HCT116 (cell line): ENCODE data around the gene TCP10L.

ENCODE experiments used
- CEBPB ChIP-seq: IDR thresholded peaks from 2 replicates; pipeline ENCODE4 v1.6.1; 2012; ENCODE audit warnings: low read depth
- EZH2 ChIP-seq: fragments of 200-600 bp; sonication (generic); IDR thresholded peaks from 2 replicates; pipeline ENCODE4 v1.6.1; 2017; ENCODE audit warnings: antibody characterized with exemption, mixed run types
- EZH2phosphoT487 ChIP-seq: fragments of 200-600 bp; IDR thresholded peaks from 2 replicates; pipeline ENCODE4 v1.6.1; 2018; ENCODE audit warnings: antibody characterized with exemption, borderline replicate concordance
- JUND ChIP-seq: IDR thresholded peaks from 2 replicates; pipeline ENCODE4 v1.6.1; 2012
- POLR2A ChIP-seq: IDR thresholded peaks from 2 replicates; pipeline ENCODE4 v1.7.0; 2011; ENCODE audit warnings: borderline replicate concordance; ENCODE audit not compliant: insufficient read depth, insufficient read length; ENCODE audit errors: extremely low read depth
- POLR2AphosphoS5 ChIP-seq: IDR thresholded peaks from 2 replicates; pipeline ENCODE4 v1.6.1; 2011; ENCODE audit warnings: mild to moderate bottlenecking, low read depth, low read length, moderate library complexity
- TF ChIP-seq, protein P1 (sequence below): IDR thresholded peaks from 2 replicates; pipeline ENCODE4 v1.6.1; 2011; ENCODE audit warnings: mild to moderate bottlenecking, low read length, moderate library complexity; ENCODE audit not compliant: insufficient replicate concordance; ENCODE audit errors: extremely low read depth
- TF ChIP-seq, protein P2 (sequence below), 3 experiments: fragments of 200-600 bp in 1 of 3; sonication (generic) in 1 of 3; IDR thresholded peaks in 2 of 3; conservative IDR thresholded peaks in 1 of 3; 2 replicates each; pipeline ENCODE4 v1.5.1; 2012 to 2017; ENCODE audit warnings: low read depth in 2 of 3, low read length in 2 of 3, antibody characterized with exemption in 1 of 3, borderline replicate concordance in 1 of 3, control low read depth in 1 of 3, mild to moderate bottlenecking in 1 of 3, mixed read lengths in 1 of 3, mixed run types in 1 of 3, moderate library complexity in 1 of 3; ENCODE audit not compliant: insufficient read depth in 1 of 3
- TF ChIP-seq, protein P3 (sequence below): IDR thresholded peaks from 2 replicates; pipeline ENCODE4 v1.6.1; 2012

DNA sequence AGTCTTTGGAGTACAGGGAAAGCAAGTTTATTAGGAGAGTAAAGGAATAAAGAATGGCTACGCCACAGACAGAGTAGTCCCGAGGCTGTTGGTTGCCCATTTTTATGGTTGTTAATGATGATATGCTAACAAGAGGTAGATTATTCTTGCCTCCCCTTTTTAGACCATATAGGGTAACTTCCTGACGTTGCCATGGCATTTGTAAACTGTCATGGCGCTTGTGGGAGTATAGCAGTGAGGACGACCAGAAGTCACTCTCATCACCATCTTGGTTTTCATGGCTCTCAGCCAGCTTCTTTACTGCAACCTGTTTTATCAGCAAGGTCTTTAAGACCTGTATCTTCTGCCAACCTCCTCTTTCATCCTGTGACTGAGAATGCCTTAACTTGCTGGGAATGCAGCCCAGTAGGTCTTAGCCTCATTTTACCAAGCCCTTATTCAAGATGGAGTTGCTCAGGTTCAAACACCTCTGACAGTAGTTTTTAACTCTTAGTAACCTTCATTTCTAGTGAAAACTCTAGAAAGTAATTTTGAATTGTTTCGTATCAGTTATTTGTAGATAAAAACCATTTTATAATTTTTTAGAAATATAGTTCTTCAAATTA, 26.2 kb downstream of the TCP10L start:
- no peak for TF ChIP-seq EZH2
- TF ChIP-seq, protein P1, sequence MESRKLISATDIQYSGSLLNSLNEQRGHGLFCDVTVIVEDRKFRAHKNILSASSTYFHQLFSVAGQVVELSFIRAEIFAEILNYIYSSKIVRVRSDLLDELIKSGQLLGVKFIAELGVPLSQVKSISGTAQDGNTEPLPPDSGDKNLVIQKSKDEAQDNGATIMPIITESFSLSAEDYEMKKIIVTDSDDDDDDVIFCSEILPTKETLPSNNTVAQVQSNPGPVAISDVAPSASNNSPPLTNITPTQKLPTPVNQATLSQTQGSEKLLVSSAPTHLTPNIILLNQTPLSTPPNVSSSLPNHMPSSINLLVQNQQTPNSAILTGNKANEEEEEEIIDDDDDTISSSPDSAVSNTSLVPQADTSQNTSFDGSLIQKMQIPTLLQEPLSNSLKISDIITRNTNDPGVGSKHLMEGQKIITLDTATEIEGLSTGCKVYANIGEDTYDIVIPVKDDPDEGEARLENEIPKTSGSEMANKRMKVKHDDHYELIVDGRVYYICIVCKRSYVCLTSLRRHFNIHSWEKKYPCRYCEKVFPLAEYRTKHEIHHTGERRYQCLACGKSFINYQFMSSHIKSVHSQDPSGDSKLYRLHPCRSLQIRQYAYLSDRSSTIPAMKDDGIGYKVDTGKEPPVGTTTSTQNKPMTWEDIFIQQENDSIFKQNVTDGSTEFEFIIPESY = no peak
- TF ChIP-seq, protein P2, sequence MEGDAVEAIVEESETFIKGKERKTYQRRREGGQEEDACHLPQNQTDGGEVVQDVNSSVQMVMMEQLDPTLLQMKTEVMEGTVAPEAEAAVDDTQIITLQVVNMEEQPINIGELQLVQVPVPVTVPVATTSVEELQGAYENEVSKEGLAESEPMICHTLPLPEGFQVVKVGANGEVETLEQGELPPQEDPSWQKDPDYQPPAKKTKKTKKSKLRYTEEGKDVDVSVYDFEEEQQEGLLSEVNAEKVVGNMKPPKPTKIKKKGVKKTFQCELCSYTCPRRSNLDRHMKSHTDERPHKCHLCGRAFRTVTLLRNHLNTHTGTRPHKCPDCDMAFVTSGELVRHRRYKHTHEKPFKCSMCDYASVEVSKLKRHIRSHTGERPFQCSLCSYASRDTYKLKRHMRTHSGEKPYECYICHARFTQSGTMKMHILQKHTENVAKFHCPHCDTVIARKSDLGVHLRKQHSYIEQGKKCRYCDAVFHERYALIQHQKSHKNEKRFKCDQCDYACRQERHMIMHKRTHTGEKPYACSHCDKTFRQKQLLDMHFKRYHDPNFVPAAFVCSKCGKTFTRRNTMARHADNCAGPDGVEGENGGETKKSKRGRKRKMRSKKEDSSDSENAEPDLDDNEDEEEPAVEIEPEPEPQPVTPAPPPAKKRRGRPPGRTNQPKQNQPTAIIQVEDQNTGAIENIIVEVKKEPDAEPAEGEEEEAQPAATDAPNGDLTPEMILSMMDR (IDR thresholded peaks at IDR 0.05 in 2 of 3, conservative IDR thresholded peaks at IDR 0.05 in 1 of 3; ENCODE audit: borderline replicate concordance in 1 of 3, insufficient read depth in 1 of 3, low read depth in 2 of 3, low read length in 2 of 3) = no peak
- no peak for TF ChIP-seq POLR2AphosphoS5
- TF ChIP-seq EZH2phosphoT487 = no peak
- TF ChIP-seq POLR2A = no peak
- TF ChIP-seq, protein P3, sequence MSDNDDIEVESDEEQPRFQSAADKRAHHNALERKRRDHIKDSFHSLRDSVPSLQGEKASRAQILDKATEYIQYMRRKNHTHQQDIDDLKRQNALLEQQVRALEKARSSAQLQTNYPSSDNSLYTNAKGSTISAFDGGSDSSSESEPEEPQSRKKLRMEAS = no peak
- TF ChIP-seq CEBPB = no peak
- no peak for TF ChIP-seq JUND
